Lower lobe of right lung (tissue), 2 donors: ENCODE measurements around the gene QRICH1. TPM values are rescaled to one million over a fixed set of nuclear protein-coding genes. Genes with fewer than 3 reads are reported as not detected.

Source experiments
- ATAC-seq, 2 donors: fragments of 200-7000 bp; cut with Tn5 transposase; one replicate each; pipeline ENCODE4 v1.9.1; 2020 to 2022; ENCODE audit warnings: mild to moderate bottlenecking in 2 of 2, moderate library complexity in 2 of 2
- DNase-seq: peaks from one replicate; pipeline ENCODE4 v3.0.0-alpha.2; 2020
- H3K27ac ChIP-seq: fragments of 200-600 bp; one replicate; pipeline ENCODE4 v1.8.0; 2022
- H3K27me3 ChIP-seq: fragments of 200-600 bp; one replicate; pipeline ENCODE4 v1.8.0; 2022; ENCODE audit warnings: low read depth
- H3K36me3 ChIP-seq: fragments of 200-600 bp; one replicate; pipeline ENCODE4 v1.8.0; 2022; ENCODE audit warnings: mild to moderate bottlenecking
- H3K4me1 ChIP-seq: fragments of 200-600 bp; one replicate; pipeline ENCODE4 v1.8.0; 2022
- H3K4me3 ChIP-seq: fragments of 200-600 bp; one replicate; pipeline ENCODE4 v1.8.0; 2022; ENCODE audit warnings: mild to moderate bottlenecking
- H3K9me3 ChIP-seq: fragments of 200-600 bp; one replicate; pipeline ENCODE4 v1.8.0; 2022
- intact Hi-C: fragments of 100-400 bp; cut with DNase I; formaldehyde crosslinking; loops from one replicate; pipeline ENCODE4 v1.11.0; 2022
- total RNA-seq: library from RNA; stranded (reverse); fragmentation: NEBNext Ultra II Directional; extraction: Animal tissue kit (Norgen Biotek cat#: 25700); gene quantifications from one replicate; pipeline ENCODE4 v1.2.1, GENCODE V29; 2021
- TF ChIP-seq, protein P1 (sequence below): fragments of 200-600 bp; IDR thresholded peaks from one replicate; pipeline ENCODE4 v1.8.0; 2022; ENCODE audit warnings: antibody characterized with exemption, mild to moderate bottlenecking
- donor health status: DM: no; HTN: yes; CAD: no; lungs with severe emphysema.

The QRICH1 gene
- total RNA-seq, 1 donor from 2014 or later: 85.4 TPM

DNA sequence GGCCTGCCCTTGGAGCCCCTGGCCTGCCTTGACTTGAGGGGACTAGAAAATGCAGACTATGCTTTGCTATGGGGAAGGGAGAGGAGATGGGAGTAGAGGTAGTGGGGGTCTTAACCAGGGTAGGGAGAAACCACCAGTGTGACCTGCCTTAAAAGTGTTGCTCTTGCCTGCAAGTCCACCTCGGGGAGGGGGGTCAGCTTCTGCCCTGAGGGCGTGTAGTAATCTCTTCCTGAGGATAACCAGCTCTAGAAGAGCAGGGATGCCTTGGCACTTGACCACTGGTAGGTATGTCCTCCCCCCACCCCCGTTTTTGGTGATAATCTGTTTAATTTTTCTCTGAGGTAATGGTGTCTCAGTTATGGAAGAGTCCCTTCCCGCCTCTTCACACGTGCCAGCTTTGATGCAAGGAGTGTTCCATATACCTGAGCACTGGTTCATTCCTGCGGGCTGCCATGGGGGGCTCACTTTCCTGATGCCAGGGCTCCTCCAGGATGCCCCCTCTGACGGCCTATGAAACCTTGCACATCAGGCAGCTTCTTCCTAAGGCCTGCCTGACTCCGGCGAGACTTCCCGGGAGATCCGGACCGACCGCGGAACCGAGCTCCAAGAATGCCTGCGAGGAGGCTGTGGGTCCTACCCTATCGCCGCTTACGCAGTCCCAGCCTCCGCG is 104.6 kb downstream of the QRICH1 start:
- H3K27me3 ChIP-seq: no peaks in the 10 kb centered on the region
- TF ChIP-seq, protein P1, sequence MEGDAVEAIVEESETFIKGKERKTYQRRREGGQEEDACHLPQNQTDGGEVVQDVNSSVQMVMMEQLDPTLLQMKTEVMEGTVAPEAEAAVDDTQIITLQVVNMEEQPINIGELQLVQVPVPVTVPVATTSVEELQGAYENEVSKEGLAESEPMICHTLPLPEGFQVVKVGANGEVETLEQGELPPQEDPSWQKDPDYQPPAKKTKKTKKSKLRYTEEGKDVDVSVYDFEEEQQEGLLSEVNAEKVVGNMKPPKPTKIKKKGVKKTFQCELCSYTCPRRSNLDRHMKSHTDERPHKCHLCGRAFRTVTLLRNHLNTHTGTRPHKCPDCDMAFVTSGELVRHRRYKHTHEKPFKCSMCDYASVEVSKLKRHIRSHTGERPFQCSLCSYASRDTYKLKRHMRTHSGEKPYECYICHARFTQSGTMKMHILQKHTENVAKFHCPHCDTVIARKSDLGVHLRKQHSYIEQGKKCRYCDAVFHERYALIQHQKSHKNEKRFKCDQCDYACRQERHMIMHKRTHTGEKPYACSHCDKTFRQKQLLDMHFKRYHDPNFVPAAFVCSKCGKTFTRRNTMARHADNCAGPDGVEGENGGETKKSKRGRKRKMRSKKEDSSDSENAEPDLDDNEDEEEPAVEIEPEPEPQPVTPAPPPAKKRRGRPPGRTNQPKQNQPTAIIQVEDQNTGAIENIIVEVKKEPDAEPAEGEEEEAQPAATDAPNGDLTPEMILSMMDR: no peak
- DNase-seq (no peak), ATAC-seq (no peak)
- H3K4me1 ChIP-seq: peaks cover 29% of the 10 kb centered on the region
- intact Hi-C loops: no loop called here
- H3K27ac ChIP-seq: peak overlapping the region; percentile 88
- H3K36me3 ChIP-seq: peaks cover 18% of the 10 kb centered on the region
- peak overlapping the region; percentile 83 for H3K4me3 ChIP-seq
- no peaks in the 10 kb centered on the region for H3K9me3 ChIP-seq

DNA sequence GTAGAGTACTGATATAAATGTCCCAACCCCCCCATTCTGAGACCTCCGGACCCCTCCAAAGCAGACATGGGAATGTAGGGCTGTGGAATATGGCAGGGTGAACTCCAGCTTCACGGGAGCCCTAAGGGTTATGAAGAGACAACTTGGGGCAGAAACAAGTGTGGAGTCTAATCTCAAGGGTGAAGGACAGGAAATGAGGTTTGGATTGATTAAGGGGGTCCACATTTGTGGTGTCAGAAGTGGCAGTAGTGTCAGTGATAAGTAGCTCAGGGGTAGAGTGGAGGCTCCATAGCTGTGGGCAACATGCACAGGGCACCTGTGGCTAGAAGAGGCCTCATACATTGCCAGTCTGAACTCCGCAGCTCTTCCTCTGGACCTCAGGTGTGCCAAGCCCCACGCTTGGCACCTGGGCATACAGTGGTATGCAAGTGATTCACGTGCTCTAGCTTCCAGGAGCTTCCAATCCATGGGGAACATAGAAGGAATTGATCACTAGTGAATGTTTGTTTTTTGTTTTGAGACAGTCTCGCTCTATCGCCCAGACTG is 108.0 kb downstream of the QRICH1 start:
- intact Hi-C loops: no loop called here
- DNase-seq: no peak
- ATAC-seq: no peak
- TF ChIP-seq, protein P1: no peak
- Histone ChIP-seq H3K4me1 (peaks cover 16% of the 10 kb centered on the region), H3K9me3 (no peaks in the 10 kb centered on the region), H3K27ac (no peak overlapping the region), H3K27me3 (no peaks in the 10 kb centered on the region), H3K4me3 (no peak overlapping the region), H3K36me3 (peaks cover 52% of the 10 kb centered on the region)

DNA sequence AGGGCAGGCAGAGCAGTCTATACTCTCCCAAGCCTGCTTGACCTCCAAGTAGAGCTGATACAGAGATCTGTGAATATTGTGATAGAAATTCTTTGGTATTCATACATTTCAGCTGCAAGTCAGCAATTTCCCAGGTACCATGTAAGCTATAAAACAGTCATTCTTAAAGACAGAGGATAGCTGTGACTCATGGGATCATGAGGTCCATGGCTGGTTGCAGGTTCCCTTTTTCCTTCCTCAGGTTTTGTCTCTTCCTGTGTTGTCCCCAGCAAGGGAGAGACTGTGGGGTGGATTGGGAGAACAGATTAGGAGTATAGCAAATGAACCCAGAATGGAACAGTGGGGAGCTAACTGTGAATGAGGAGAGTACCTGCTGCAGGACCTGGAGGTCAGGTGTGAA is 109.2 kb downstream of the QRICH1 start:
- H3K36me3 ChIP-seq: peaks cover 64% of the 10 kb centered on the region
- ATAC-seq: no peak
- intact Hi-C loops: no loop called here

DNA sequence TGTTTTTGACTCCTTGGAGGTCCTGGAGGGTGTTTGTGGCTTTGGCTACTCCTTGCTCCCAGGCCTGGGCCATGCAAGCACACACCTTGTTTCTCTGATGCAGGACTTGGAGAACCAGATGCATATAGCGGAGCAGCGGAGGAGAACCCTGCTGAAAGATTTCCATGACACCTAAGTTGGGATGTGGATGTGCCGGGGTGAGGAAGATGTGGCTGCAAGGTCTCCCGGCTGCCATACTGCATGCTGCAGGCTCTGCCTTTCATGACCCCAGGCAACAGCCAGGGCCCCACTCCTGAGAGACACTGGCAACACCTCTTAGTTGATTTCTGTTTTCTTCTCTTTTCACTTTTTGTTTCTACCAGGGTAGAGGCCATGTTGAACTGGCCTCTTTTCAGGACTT is 110.8 kb downstream of the QRICH1 start:
- peaks cover 78% of the 10 kb centered on the region for H3K36me3 ChIP-seq

More for the DNA sequence above, 109.2 kb downstream of the QRICH1 start:
- TF ChIP-seq, protein P1: no peak
- H3K27me3 ChIP-seq: no peaks in the 10 kb centered on the region
- no peak overlapping the region for H3K4me3 ChIP-seq
- no peak for DNase-seq
- H3K27ac ChIP-seq: no peak overlapping the region
- peaks cover 13% of the 10 kb centered on the region for H3K4me1 ChIP-seq
- H3K9me3 ChIP-seq: no peaks in the 10 kb centered on the region

DNA sequence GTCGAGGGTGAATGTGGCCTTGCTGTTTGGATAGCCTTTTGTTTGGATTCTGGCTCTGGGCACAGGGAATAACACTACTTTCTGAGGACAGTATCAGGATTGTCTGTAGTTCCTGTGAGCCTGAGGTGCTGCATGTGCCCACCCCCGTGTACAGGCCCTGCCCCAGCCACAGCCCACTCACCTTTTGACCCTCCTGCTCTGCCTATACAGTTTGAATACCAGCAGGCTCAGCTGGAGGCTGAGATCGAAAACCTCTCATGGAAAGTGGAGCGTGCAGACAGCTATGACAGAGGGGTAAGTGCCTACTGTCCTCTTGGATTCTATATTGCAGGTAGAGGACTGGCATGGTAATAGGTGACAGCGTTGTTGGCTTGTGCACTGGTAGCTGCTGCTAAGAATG is 111.2 kb downstream of the QRICH1 start:
- ATAC-seq (no peak), DNase-seq (no peak)

More for the DNA sequence above, 110.8 kb downstream of the QRICH1 start:
- DNase-seq (no peak), ATAC-seq (no peak)
- Histone ChIP-seq H3K9me3 (no peaks in the 10 kb centered on the region), H3K4me1 (no peaks in the 10 kb centered on the region), H3K4me3 (no peak overlapping the region), H3K27ac (no peak overlapping the region), H3K27me3 (no peaks in the 10 kb centered on the region)
- intact Hi-C loops: no loop called here
- TF ChIP-seq, protein P1: no peak

More for the DNA sequence above, 111.2 kb downstream of the QRICH1 start:
- TF ChIP-seq, protein P1: no peak
- Histone ChIP-seq H3K4me1 (no peaks in the 10 kb centered on the region), H3K9me3 (no peaks in the 10 kb centered on the region), H3K4me3 (no peak overlapping the region), H3K36me3 (peaks cover 82% of the 10 kb centered on the region), H3K27me3 (no peaks in the 10 kb centered on the region), H3K27ac (no peak overlapping the region)
- intact Hi-C loops: no loop called here
